IMR-90 (cell line): ENCODE data around the gene CLDN6. TPM values are rescaled to one million over a fixed set of nuclear protein-coding genes. Genes with fewer than 3 reads are reported as not detected.

Experiments
- ATAC-seq: fragments of 200-7000 bp; cut with Tn5 transposase; 2 replicates; pipeline ENCODE4 v1.9.1; 2020; ENCODE audit warnings: low read depth, mild to moderate bottlenecking, moderate library complexity
- BruUV-seq: library from RNA; stranded (reverse); fragments of 400-500 nt; replicated peaks from 2 replicates; lab custom pipeline; 2021; lab: Mats Ljungman, UMichigan
- CTCF ChIA-PET: fragments of 300-600 bp; formaldehyde crosslinking; extraction: SDS; loops from one replicate; lab custom pipeline; 2021; ENCODE audit warnings: antibody characterized with exemption; lab: Yijun Ruan, JAX
- POLR2A ChIA-PET: fragments of 300-600 bp; sonication (Branson Sonifier 250); formaldehyde crosslinking; loops from one replicate; lab custom pipeline; 2022; ENCODE audit warnings: antibody characterized with exemption; ENCODE audit not compliant: unreplicated experiment; lab: Charles Lee
- DNase-seq: peaks from one replicate; pipeline ENCODE4 v3.0.0; 2013
- H2AFZ ChIP-seq: replicated peaks from 2 replicates; pipeline ENCODE3; 2013; ENCODE audit warnings: low read length, mild to moderate bottlenecking; ENCODE audit not compliant: poor library complexity
- H2AK5ac ChIP-seq: 2 replicates; pipeline ENCODE4 v1.6.1; 2013; ENCODE audit warnings: low read depth, low read length, inconsistent platforms
- H2AK9ac ChIP-seq: replicated peaks from 2 replicates; pipeline ENCODE3; 2013; ENCODE audit warnings: mild to moderate bottlenecking, low read depth, low read length, moderate library complexity; ENCODE audit not compliant: poor library complexity
- H2BK120ac ChIP-seq: 2 replicates; pipeline ENCODE4 v1.6.1; 2013; ENCODE audit warnings: low read depth, low read length, inconsistent platforms
- H2BK15ac ChIP-seq: 3 replicates; pipeline ENCODE4 v1.6.1; 2013; ENCODE audit warnings: low read depth, low read length, inconsistent platforms
- H2BK20ac ChIP-seq: 2 replicates; pipeline ENCODE4 v1.6.1; 2013; ENCODE audit warnings: low read depth, mild to moderate bottlenecking, inconsistent platforms, low read length, moderate library complexity
- H2BK5ac ChIP-seq: 2 replicates; pipeline ENCODE4 v1.6.1; 2013; ENCODE audit warnings: mild to moderate bottlenecking, low read depth, low read length, inconsistent platforms; ENCODE audit not compliant: poor library complexity, severe bottlenecking
- H3K14ac ChIP-seq: replicated peaks from 2 replicates; pipeline ENCODE4 v1.6.1; 2013; ENCODE audit warnings: low read depth, low read length, inconsistent platforms
- H3K18ac ChIP-seq: 2 replicates; pipeline ENCODE4 v1.6.1; 2013; ENCODE audit warnings: low read depth, low read length, control low read depth
- H3K23ac ChIP-seq: 2 replicates; pipeline ENCODE4 v1.6.1; 2013; ENCODE audit warnings: low read depth, low read length, inconsistent platforms
- H3K27ac ChIP-seq: 2 replicates; pipeline ENCODE4 v1.5.1; 2013; ENCODE audit warnings: mild to moderate bottlenecking, control low read depth, low read length; ENCODE audit not compliant: insufficient read depth
- H3K27me3 ChIP-seq: 2 replicates; pipeline ENCODE4 v1.6.1; 2013; ENCODE audit warnings: low read length; ENCODE audit not compliant: control insufficient read depth, insufficient read depth
- H3K36me3 ChIP-seq: 2 replicates; pipeline ENCODE4 v1.6.1; 2013; ENCODE audit warnings: low read length, mixed read lengths; ENCODE audit not compliant: control insufficient read depth, insufficient read depth
- H3K4ac ChIP-seq: 2 replicates; pipeline ENCODE4 v1.6.1; 2013; ENCODE audit warnings: low read depth, low read length, inconsistent platforms
- H3K4me1 ChIP-seq: 2 replicates; pipeline ENCODE4 v1.6.1; 2013; ENCODE audit warnings: low read length, mixed read lengths; ENCODE audit not compliant: control insufficient read depth, insufficient read depth
- H3K4me2 ChIP-seq: 2 replicates; pipeline ENCODE4 v1.6.1; 2013; ENCODE audit warnings: low read depth, mild to moderate bottlenecking, control low read depth, low read length, moderate library complexity
- H3K4me3 ChIP-seq: 2 replicates; pipeline ENCODE4 v1.5.1; 2013; ENCODE audit warnings: low read depth, mild to moderate bottlenecking, control low read depth, low read length, moderate library complexity; ENCODE audit not compliant: insufficient read depth
- H3K56ac ChIP-seq: 2 replicates; pipeline ENCODE4 v1.6.1; 2013; ENCODE audit warnings: low read length, inconsistent platforms; ENCODE audit not compliant: insufficient read depth; ENCODE audit errors: extremely low read depth
- H3K79me1 ChIP-seq, 2 experiments: 2 replicates each; pipeline ENCODE4 v1.6.1; 2013; ENCODE audit warnings: low read length in 2 of 2, inconsistent platforms in 1 of 2, low read depth in 1 of 2
- H3K9ac ChIP-seq: 2 replicates; pipeline ENCODE4 v1.6.1; 2013; ENCODE audit warnings: low read depth, low read length, control low read depth
- H3K9me1 ChIP-seq: 2 replicates; pipeline ENCODE4 v1.6.1; 2013; ENCODE audit warnings: low read length, inconsistent platforms; ENCODE audit not compliant: insufficient read depth
- H3K9me3 ChIP-seq: 2 replicates; pipeline ENCODE4 v1.6.1; 2013; ENCODE audit warnings: low read length; ENCODE audit not compliant: control insufficient read depth, insufficient read depth
- H4K20me1 ChIP-seq: 2 replicates; pipeline ENCODE4 v1.6.1; 2013; ENCODE audit warnings: low read length, inconsistent platforms; ENCODE audit not compliant: insufficient read depth
- H4K5ac ChIP-seq: 2 replicates; pipeline ENCODE4 v1.6.1; 2013; ENCODE audit warnings: mild to moderate bottlenecking, low read depth, low read length, control low read depth
- H4K8ac ChIP-seq, 2 experiments: 2 replicates each; pipeline ENCODE4 v1.6.1; 2013; ENCODE audit warnings: low read depth in 2 of 2, low read length in 2 of 2, control low read depth in 1 of 2, inconsistent platforms in 1 of 2
- H4K91ac ChIP-seq: 2 replicates; pipeline ENCODE4 v1.6.1; 2013; ENCODE audit warnings: low read depth, low read length, inconsistent platforms; ENCODE audit not compliant: insufficient read depth
- CTCF ChIP-seq: conservative IDR thresholded peaks from 2 replicates; pipeline ENCODE4 v1.5.1; 2012; ENCODE audit warnings: mild to moderate bottlenecking, low read depth, low read length, improper control_type of control experiment
- ELK1 ChIP-seq: fragments of 150-350 bp; IDR thresholded peaks from 2 replicates; pipeline ENCODE4 v1.6.1; 2016; ENCODE audit warnings: low read depth, mild to moderate bottlenecking, low read length, moderate library complexity, borderline replicate concordance
- FOS ChIP-seq: fragments of 150-350 bp; IDR thresholded peaks from 2 replicates; pipeline ENCODE4 v1.6.1; 2016; ENCODE audit warnings: low read depth, low read length
- MAZ ChIP-seq: IDR thresholded peaks from 2 replicates; pipeline ENCODE4 v1.6.1; 2012; ENCODE audit warnings: low read depth, mild to moderate bottlenecking, low read length, improper control_type of control experiment, moderate library complexity, borderline replicate concordance
- MXI1 ChIP-seq: IDR thresholded peaks from 2 replicates; pipeline ENCODE4 v1.6.1; 2012; ENCODE audit warnings: low read depth, mild to moderate bottlenecking, low read length, moderate library complexity, borderline replicate concordance
- NFE2L2 ChIP-seq: fragments of 150-350 bp; IDR thresholded peaks from 2 replicates; pipeline ENCODE4 v1.6.1; 2016; ENCODE audit warnings: low read depth, mild to moderate bottlenecking, low read length
- POLR2A ChIP-seq: IDR thresholded peaks from 2 replicates; pipeline ENCODE4 v1.6.1; 2012; ENCODE audit warnings: mild to moderate bottlenecking, low read depth, low read length
- RAD21 ChIP-seq: IDR thresholded peaks from 2 replicates; pipeline ENCODE4 v1.6.1; 2012; ENCODE audit warnings: low read length, improper control_type of control experiment
- RCOR1 ChIP-seq: IDR thresholded peaks from 2 replicates; pipeline ENCODE4 v1.6.1; 2012; ENCODE audit warnings: mild to moderate bottlenecking, low read length, improper control_type of control experiment; ENCODE audit not compliant: insufficient replicate concordance
- RFX5 ChIP-seq: IDR thresholded peaks from 2 replicates; pipeline ENCODE4 v1.8.0; 2012; ENCODE audit warnings: low read depth, mild to moderate bottlenecking, low read length, moderate library complexity
- SMC3 ChIP-seq: fragments of 150-350 bp; IDR thresholded peaks from 2 replicates; pipeline ENCODE4 v1.6.1; 2016; ENCODE audit warnings: low read depth, mild to moderate bottlenecking, antibody characterized with exemption, low read length, moderate library complexity
- USF2 ChIP-seq: fragments of 150-350 bp; IDR thresholded peaks from 2 replicates; pipeline ENCODE4 v1.6.1; 2017; ENCODE audit warnings: mild to moderate bottlenecking, antibody characterized with exemption, low read length, low read depth
- WGBS, 2 experiments: methylation state at CpG; one replicate each; pipeline versions ENCODE4 v1.1.5 to v1.1.7; 2013; ENCODE audit warnings: missing lambda C conversion rate in 2 of 2; ENCODE audit not compliant: insufficient read length in 1 of 2; ENCODE audit errors: extremely low coverage in 2 of 2; 5-methylcytosine and 5-hydroxymethylcytosine counted together
- dilution Hi-C: fragments of 300-500 bp; cut with HindIII; formaldehyde crosslinking; loops from one replicate; pipeline ENCODE4 v1.14.3; 2018; ENCODE audit warnings: low sequenced_read_pairs; ENCODE audit not compliant: unreplicated experiment
- in situ Hi-C: fragments of 300-500 bp; cut with MboI; formaldehyde crosslinking; loops from 3 replicates; pipeline ENCODE4 v1.14.3; 2019; ENCODE audit warnings: low sequenced_read_pairs, inconsistent platforms, mixed read lengths
- intact Hi-C: fragments of 100-400 bp; cut with micrococcal nuclease; formaldehyde crosslinking; loops from 2 replicates; pipeline ENCODE4 v1.10.0; 2022
- polyA plus RNA-seq, 3 experiments: library from polyadenylated mRNA; depleted of rRNA; stranded (reverse); fragments of >200 nt; gene quantifications; 2 replicates each; pipeline ENCODE4 v1.2.3, GENCODE V29; 2012; ENCODE audit warnings: low replicate concordance in 1 of 3
- total RNA-seq: library from RNA; depleted of rRNA; stranded (reverse); fragments of >200 nt; gene quantifications from 2 replicates; pipeline ENCODE4 v1.2.3, GENCODE V29; 2012

CLDN6 gene
- total and polyA plus RNA-seq, 2 of the 4 experiments (the other 2 are of a cell fraction), result 0.14 TPM; not detected in 1

GRCh38 chr16:2980227-2981176, 37.5 kb downstream of the CLDN6 start, which contains the start of gene PKMYT1:
TSS of gene PKMYT1 (minus strand) at chr16:2980446. CDS start at chr16:2979657, 789 bp downstream.
- H3K4me2 ChIP-seq, result peak within 1 kb of the TSS; percentile 93
- ChIA-PET CTCF (interaction anchor here (0.6 kb wide), 1 partner anchor 567 kb away, joined by 3 read pairs; no protein-coding TSS in a partner anchor), POLR2A (interaction anchor here (0.6 to 0.7 kb wide), 2 partner anchors 15 to 260 kb away, joined by 3 to 6 read pairs; partner anchors contain the start of gene PRSS27)
- no peaks in the 10 kb centered on the region for H4K20me1 ChIP-seq
- peak within 1 kb of the TSS; percentile 96 for H2AK5ac ChIP-seq
- H3K56ac ChIP-seq, result peak within 1 kb of the TSS; percentile 82; the same call in 1 of the 2 replicates
- peak within 1 kb of the TSS; percentile 89 to 99 for H4K8ac ChIP-seq
- H2AK9ac ChIP-seq, result peak within 1 kb of the TSS; percentile 99
- H2BK20ac ChIP-seq, result no peak within 1 kb of the TSS
- H3K4ac ChIP-seq, result peak within 1 kb of the TSS; percentile 99
- in situ Hi-C loops (no loop called here), intact Hi-C loops (no loop called here), dilution Hi-C loops (no loop called here)
- peak within 1 kb of the TSS; percentile 96 for H3K27ac ChIP-seq
- peak within 1 kb of the TSS; percentile 99 for H3K14ac ChIP-seq
- no peaks in the 10 kb centered on the region for H3K9me3 ChIP-seq
- peak within 1 kb of the TSS; percentile 95 for H3K18ac ChIP-seq
- H3K4me3 ChIP-seq, result peak within 1 kb of the TSS; percentile 94
- no TSS peak for BruUV-seq
- peak within 1 kb of the TSS; percentile 93 for H4K91ac ChIP-seq
- peak within 1 kb of the TSS; percentile 64; the same call in 1 of the 2 replicates for H2BK120ac ChIP-seq
- peak within 1 kb of the TSS; percentile 98 for H2AFZ ChIP-seq
- peak within 1 kb of the TSS; percentile 99 for H4K5ac ChIP-seq
- no peaks in the 10 kb centered on the region for H3K36me3 ChIP-seq
- H2BK5ac ChIP-seq, result peak within 1 kb of the TSS; percentile 95
- 11% methylated on average over 50 of the region's 91 CpGs; no CpG with 5 or more reads in 1 of the 2 experiments for WGBS, 2 experiments
- peaks cover 6% of the 10 kb centered on the region for H3K4me1 ChIP-seq
- DNase-seq (peak; percentile 73), ATAC-seq (peak; percentile 94)
- no peak within 1 kb of the TSS for H2BK15ac ChIP-seq
- H3K9me1 ChIP-seq, result 0 out of 2 replicates have a peak, but pooled peaks cover 4% of the 10 kb centered on the region
- H3K23ac ChIP-seq, result peak within 1 kb of the TSS; percentile 92
- peak within 1 kb of the TSS; percentile 94 for H3K9ac ChIP-seq
- H3K27me3 ChIP-seq, result no peaks in the 10 kb centered on the region
- peaks cover 14 to 22% of the 10 kb centered on the region in 2 experiments for H3K79me1 ChIP-seq
- TF ChIP-seq ELK1, result no peak
- TF ChIP-seq MXI1, result peak; percentile 90
- no peak for TF ChIP-seq RFX5
- peak; percentile 82 for TF ChIP-seq POLR2A
- no peak for TF ChIP-seq NFE2L2
- no peak for TF ChIP-seq RCOR1
- peak; percentile 69 for TF ChIP-seq USF2
- TF ChIP-seq SMC3, result no peak
- TF ChIP-seq FOS, result no peak
- peak; percentile 46; the same call in 1 of the 2 replicates for TF ChIP-seq MAZ
- TF ChIP-seq CTCF, result no peak
- no peak for TF ChIP-seq RAD21
